ENCODE results near the gene GPC1. TPM values are rescaled to one million over a fixed set of nuclear protein-coding genes. Genes with fewer than 3 reads are reported as not detected.

Gene GPC1
- total and polyA plus RNA-seq, 2 experiments from 2014 or later, result 9.0 to 46.2 TPM

- H3K27ac Mint-ChIP-seq, result no peak overlapping the region
- Histone ChIP-seq H3K9me2 (ENCODE audit: insufficient read depth) (no peaks in the 10 kb centered on the region), H3K4me3 (no peak overlapping the region), H3K36me3 (ENCODE audit: insufficient read depth) (no peaks in the 10 kb centered on the region), H4K20me1 (replicated peaks; ENCODE audit: insufficient read depth) (no peaks in the 10 kb centered on the region), H3K4me2 (no peak overlapping the region), H3K79me2 (replicated peaks; ENCODE audit: insufficient read depth) (no peaks in the 10 kb centered on the region), H3K27ac (ENCODE audit: low read depth) (no peak overlapping the region), H2AFZ (no peak overlapping the region), H3F3A (replicated peaks; ENCODE audit: low read depth) (0 out of 2 replicates have a peak, but pooled peaks cover 2% of the 10 kb centered on the region), H3K4me1 (ENCODE audit: insufficient read depth) (0 out of 2 replicates have a peak, but pooled peaks cover 3% of the 10 kb centered on the region), H3K27me3 (ENCODE audit: insufficient read depth) (no peaks in the 10 kb centered on the region)
- H3K4me3 Mint-ChIP-seq, result no peak overlapping the region
- ATAC-seq (no peak), DNase-seq (ENCODE audit: low spot score) (no peak)
- H3K27me3 Mint-ChIP-seq (ENCODE audit: insufficient read depth, low read depth, poor library complexity), result peaks cover 12% of the 10 kb centered on the region
- H3K36me3 Mint-ChIP-seq (ENCODE audit: low read depth), result no peaks in the 10 kb centered on the region
- H3K9me3 Mint-ChIP-seq, result peaks cover 18% of the 10 kb centered on the region
- TF ChIP-seq ZNF114 (CRISPR knock-in tag; IDR thresholded peaks at IDR 0.05), result no peak
- peak in 1 of 2 experiments; percentile 36; a peak in 2 of 4 replicates for TF ChIP-seq CTCF (conservative IDR thresholded peaks at IDR 0.05; ENCODE audit: low read depth in 2 of 2)
- peaks cover 6% of the 10 kb centered on the region; the same call in 2 of the 3 replicates for H3K4me1 Mint-ChIP-seq
Observed at GRCh38 chr2:240429872-240430491, 5.5 kb upstream of the GPC1 start.

- Mint-ChIP-seq H3K9me3 (peaks cover 12% of the 10 kb centered on the region), H3K4me3 (no peak overlapping the region), H3K36me3 (ENCODE audit: low read depth) (no peaks in the 10 kb centered on the region), H3K27me3 (ENCODE audit: insufficient read depth, low read depth, poor library complexity) (peaks cover 9% of the 10 kb centered on the region), H3K4me1 (peaks cover 6% of the 10 kb centered on the region; the same call in 2 of the 3 replicates), H3K27ac (no peak overlapping the region)
- Histone ChIP-seq H3K27ac (ENCODE audit: low read depth) (no peak overlapping the region), H3K4me1 (ENCODE audit: insufficient read depth) (0 out of 2 replicates have a peak, but pooled peaks cover 3% of the 10 kb centered on the region), H3K36me3 (ENCODE audit: insufficient read depth) (no peaks in the 10 kb centered on the region), H3F3A (replicated peaks; ENCODE audit: low read depth) (0 out of 2 replicates have a peak, but pooled peaks cover 2% of the 10 kb centered on the region), H3K4me3 (no peak overlapping the region), H4K20me1 (replicated peaks; ENCODE audit: insufficient read depth) (no peaks in the 10 kb centered on the region), H3K4me2 (no peak overlapping the region), H3K9me2 (ENCODE audit: insufficient read depth) (no peaks in the 10 kb centered on the region), H3K27me3 (ENCODE audit: insufficient read depth) (no peaks in the 10 kb centered on the region), H2AFZ (no peak overlapping the region), H3K79me2 (replicated peaks; ENCODE audit: insufficient read depth) (no peaks in the 10 kb centered on the region)
- TF ChIP-seq CREB1 (CRISPR knock-in tag; IDR thresholded peaks at IDR 0.05; ENCODE audit: low read depth) (no peak), EZH2phosphoT487 (IDR thresholded peaks at IDR 0.05; ENCODE audit: unreplicated experiment) (no peak), CTCF (conservative IDR thresholded peaks at IDR 0.05; ENCODE audit: low read depth in 2 of 2) (no peak)
- DNase-seq (ENCODE audit: low spot score) (no peak), ATAC-seq (no peak)
Observed at GRCh38 chr2:240430595-240430994, 4.9 kb upstream of the GPC1 start.
